CD4-positive, alpha-beta T cell treated with Interleukin-12 subunit alpha and Interleukin-12 subunit beta, for 1 hour (primary cell): ENCODE data around the gene DNAJC2.

ENCODE experiments used
- DNase-seq: peaks from one replicate; pipeline ENCODE4 v3.0.0-alpha.2; 2020

Gene DNAJC2, protein sequence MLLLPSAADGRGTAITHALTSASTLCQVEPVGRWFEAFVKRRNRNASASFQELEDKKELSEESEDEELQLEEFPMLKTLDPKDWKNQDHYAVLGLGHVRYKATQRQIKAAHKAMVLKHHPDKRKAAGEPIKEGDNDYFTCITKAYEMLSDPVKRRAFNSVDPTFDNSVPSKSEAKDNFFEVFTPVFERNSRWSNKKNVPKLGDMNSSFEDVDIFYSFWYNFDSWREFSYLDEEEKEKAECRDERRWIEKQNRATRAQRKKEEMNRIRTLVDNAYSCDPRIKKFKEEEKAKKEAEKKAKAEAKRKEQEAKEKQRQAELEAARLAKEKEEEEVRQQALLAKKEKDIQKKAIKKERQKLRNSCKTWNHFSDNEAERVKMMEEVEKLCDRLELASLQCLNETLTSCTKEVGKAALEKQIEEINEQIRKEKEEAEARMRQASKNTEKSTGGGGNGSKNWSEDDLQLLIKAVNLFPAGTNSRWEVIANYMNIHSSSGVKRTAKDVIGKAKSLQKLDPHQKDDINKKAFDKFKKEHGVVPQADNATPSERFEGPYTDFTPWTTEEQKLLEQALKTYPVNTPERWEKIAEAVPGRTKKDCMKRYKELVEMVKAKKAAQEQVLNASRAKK

DNA sequence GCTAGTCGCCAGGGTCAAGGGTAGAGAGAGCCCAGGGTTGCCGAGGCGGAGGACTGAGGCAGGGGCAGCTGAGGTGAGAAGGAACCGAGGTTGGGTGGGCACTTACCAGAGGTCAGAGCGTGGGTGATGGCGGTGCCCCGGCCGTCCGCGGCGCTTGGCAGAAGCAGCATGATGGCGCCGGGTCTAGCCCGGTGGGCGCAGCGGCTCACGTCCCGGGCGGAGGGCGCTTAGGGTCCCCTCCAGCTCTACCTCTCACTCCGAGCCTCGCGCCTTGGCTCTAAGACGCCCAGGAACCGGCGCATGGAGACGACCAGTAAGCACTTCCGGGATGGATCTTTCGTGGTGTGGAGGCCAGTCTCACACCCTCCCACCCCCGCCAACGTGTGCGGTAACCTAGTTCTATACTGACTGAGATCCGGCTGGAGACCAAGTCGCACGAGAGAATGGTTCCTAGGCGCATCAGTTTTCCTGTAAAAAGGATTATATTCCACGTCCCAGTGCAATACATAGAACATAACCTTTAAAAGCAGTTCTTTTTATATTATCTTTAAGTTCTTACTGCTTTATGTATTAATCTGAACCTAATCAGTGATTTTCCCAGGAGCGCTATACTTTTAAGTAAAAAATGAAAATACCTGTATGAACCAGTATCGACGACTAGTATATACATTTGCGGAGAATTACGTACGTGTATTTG, at the start of gene DNAJC2:
TSS of gene DNAJC2 (minus strand) at position 315 of the 697 bp plus-strand sequence. CDS start at position 170, 145 bp downstream.
- DNase-seq: peak; percentile 88

DNA sequence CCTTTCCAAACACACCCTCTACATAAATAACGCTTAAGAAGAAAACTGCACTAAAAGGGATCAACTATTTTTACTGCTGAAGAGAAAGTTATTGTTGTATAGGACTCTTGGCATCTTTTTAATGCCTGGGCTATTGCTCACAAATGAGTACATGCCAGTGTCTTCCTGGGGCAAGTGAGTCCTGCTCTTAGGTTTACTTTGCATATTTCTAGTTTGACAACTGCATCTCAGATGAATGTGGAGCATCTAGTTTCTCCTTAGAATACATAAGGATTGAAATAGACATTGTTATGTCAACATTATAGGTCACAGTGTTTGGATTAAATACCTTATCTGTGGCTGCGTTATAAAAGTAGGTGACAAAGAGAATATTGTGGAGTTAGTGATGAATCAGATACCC, 47.4 kb upstream of the DNAJC2 start:
- no peak for DNase-seq

DNA sequence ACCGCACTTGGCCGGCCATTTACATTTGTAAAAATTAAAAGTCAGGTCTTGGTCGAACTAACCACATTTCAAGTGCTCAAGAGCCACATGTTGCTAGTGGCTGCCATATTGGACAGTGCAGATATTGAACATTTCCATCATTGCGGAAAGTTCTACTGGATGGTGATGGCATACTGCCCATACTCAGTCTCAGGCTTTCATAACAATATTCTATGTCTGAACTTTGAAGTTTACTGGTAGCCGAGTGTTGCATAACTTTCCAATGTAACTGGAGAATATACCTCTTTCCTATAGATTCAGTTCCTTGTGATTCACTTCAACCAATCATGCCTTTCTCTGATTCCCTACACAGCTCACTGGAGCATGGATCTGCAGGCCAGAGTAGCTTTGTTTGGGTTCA, 46.6 kb upstream of the DNAJC2 start:
- no peak for DNase-seq

DNA sequence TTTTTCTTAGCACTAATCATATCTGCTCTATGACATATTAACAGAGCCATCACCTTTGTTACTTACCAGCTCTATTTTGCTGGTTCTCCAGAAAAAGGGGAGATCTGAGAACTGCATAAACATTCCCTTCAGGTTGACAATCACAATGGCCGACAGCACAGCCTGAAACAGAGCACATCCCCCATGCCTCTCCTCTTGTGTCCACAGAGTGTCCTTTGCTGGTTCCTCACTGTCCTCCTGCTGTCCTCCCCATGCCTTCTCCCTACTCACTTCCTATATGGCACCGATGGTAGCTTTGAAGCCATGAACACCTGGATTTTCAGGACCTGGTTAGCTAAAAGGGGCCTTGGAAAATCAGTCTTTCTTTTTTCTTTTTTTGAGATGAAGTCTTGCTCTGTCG, 44.7 kb upstream of the DNAJC2 start:
- no peak for DNase-seq

DNA sequence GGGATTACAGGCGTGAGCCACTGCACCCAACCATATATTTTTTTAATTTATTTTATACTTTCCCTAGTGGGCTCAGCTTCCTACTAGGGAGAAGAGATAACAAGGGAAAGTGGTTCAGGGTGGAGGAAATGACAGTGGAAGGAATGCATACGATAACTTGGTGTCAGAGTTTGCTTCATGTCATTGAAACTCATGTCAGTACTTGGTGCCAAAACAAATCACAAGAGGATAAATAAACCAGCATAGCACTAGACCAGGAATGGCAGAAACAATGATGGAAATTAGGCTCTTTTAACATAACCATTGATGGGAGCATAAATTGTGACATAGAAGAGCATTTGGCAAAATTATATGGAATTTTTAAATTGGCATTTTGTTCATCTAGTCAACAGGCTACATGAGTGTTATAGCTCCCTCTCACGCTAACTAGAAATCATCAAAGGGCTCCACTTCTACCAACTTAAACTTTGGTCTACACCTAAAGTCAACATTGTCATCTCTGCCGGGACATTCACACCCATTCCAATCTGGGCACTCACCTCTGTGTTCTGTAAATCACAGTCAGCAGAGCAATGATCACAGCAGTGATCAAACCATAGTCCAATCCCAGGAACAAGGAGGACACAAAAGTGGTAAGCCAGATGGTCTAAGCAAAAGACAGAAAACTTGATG, 44.0 kb upstream of the DNAJC2 start:
- no peak for DNase-seq

DNA sequence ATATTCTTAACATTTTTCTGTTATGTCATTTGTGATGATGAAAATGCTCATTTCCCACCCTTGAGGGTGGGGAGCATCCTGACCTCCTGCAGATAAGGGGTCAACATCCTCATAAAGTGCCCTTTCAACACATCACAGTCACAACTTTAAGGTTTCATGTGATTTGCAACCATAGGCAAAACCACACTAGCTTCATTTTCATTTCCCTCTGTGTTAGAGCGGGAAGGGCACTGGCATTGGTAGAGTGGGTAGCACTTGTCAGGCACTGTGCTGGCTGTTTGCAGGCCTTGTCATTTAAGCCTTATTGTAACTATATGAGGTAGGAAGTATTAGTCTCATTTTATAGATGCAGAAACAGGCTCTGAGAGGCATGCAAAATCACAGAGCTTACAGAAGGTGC, 42.7 kb upstream of the DNAJC2 start:
- no peak for DNase-seq

DNA sequence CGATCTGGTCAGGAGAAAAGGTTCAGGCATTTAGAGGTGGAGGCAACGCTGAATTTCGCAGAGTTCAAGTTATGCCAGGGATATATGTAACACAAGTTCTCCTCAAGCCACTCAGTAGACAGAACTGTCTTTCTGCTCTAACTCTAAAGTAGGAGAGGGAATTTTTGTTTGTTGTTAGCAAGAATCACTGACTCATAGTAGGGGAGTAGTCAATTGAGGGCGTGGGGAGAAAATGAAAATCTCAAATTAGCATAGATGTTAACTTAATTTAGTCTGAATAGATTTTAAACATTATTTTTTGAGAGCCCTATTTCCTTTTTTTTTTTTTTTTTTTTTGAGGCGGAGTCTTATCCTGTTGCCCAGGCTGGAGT, 37.5 kb upstream of the DNAJC2 start:
- DNase-seq: no peak

DNA sequence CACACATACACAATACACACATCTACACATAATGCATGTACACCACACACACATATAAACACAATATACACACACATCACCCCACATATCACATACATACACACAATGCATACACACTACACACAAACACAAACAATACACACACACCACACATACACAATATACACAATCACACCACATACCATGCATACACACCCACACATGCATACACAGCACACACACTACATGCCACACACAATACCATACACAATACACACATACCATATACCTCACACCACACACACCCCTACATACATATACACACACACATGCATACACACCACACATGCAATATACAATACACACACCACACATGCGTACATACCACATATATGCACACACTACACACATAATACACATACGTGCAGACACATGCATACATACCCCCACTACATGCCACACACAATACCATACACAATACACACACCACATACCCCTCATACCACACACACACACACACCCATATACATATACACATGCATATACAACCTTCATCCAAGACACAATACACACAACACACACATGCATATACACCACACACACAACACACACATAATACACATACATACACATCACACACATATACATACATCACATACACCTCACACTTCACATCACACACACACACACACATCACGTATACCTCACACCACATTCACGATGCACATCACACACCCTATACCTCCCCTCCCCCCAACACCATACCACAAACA, 36.9 kb upstream of the DNAJC2 start:
- no peak for DNase-seq

DNA sequence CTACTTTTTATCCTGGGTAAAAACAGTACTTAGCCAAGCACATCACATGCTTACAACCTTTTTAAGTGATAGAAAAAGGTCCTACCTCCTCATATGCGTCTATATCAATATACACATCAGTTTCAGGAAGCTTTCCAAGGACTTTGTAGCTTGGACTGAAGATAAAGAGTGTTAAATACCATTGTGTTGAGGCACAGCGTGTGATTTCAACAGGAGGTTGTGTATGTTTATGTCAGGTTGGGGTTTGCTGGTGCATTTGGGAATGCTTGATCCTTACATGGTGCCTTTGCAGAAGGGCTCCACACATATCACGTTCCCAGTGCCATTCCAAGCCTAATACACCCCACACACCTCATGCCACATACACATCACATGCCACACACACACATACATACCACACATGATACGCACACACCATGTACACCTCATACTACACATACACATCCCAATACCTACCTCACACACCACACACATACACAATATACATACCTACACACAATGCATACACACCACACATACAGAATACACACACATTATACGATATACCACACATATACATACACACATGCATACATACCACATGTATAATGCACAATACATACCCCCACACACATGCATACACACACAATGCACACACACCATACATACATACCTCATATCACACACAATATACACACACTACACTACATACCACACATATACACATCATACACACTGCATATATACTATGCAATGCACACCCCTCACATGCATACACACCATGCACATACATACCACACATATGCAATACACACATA, 36.0 kb upstream of the DNAJC2 start:
- DNase-seq: no peak

DNA sequence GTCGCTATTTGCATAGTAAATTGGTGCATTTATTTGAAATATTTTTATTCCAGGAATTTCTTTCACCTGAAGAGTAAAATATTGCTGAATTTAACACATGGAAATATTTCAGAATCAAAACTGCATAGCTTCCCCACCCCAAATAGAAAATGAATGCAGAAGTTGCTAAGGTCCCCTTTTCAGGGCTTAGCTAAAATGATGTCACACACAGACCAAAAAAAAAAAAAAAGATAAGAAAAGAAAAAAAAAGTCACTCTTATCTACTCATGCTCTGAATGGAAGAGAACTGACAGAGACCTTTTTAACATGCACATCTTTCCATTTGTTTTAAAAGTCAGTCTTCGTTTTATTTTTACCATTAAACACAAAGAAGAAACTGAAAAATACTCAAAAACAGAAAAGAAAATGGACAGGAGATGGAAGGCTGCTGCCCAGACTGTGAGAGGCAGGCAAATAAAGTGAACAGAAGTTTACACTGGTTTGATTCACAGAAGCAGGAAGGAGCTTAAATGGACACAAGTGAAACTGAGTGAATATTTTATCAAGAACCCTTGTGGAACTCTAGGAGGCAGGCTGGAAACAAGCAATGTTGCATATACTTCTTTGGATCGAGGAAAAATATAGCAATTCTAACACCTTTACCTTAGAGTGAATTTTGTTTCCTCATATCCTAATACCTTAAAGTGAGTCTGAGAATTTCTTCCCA, 34.9 kb upstream of the DNAJC2 start:
- no peak for DNase-seq

DNA sequence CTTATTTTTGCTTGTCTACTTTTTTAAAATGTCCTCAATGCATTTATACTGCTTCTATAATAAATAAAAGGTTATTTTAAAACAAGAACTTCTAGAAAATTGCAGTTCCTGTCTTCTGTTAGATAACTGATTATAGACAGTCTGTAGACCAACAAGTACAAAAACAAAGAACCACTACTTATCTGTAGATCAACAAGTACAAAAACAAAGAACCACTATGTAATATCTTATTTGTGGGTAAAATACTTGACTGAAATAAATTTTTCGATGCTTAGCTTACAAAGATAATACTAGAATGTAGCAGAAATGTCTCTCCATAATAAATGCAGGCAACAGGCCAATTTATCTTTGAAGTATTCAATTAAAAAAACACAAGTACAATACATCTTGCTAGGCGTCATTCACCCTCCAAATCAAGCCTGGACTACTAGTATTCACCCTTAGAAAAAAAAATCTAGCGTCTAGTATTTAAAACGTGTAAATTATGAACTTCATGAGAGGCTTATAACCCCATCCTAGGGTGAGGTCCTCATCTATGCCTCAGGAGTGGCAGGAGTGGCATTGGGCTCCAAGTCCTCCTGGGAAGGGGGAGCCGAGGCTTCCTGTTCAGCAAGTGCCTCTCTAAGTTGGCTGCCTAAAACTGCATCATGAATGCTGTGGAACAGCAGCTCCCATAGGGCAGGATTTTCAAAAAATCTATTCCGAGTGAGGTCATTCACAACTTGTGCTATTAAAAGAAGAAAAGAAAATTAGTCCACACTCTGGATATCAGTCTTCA, 29.5 kb upstream of the DNAJC2 start:
- DNase-seq: no peak

DNA sequence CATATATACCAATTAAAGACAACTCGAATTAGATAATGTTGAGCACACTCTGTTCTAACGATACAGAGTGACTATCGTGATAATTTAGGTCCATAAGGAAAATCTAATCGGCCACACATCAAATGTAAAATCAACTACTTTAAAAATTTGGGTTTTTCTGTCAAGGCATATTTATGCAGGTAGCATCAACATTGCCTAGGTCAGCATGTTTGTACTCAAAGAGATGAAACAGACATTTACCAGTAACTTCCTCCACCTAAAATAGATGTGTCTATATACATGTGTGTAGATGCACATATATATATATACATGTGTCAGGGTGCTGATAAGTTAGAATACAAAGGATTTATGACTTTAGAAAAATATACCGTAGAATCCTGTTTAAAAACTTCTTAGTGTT, 24.9 kb upstream of the DNAJC2 start:
- no peak for DNase-seq

DNA sequence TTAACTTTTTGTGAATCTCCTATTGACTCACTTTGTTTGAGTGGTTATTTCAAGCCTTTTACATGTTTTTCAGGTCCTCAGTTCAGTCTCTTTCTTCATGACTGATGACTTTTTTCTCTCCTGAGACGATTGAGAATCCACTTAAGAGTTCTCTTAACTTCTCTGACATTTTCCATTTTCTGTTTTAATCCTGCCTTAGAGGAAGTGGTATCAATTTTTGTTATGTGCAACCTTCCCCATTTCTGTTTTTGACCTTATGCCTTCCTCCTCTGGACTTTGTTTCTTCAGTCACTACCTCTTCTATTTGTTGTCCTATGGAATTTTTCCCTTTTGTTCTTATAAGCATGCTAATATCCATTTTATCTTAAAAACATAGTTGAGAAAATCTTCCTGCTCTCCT, 5.2 kb upstream of the DNAJC2 start:
- no peak for DNase-seq

DNA sequence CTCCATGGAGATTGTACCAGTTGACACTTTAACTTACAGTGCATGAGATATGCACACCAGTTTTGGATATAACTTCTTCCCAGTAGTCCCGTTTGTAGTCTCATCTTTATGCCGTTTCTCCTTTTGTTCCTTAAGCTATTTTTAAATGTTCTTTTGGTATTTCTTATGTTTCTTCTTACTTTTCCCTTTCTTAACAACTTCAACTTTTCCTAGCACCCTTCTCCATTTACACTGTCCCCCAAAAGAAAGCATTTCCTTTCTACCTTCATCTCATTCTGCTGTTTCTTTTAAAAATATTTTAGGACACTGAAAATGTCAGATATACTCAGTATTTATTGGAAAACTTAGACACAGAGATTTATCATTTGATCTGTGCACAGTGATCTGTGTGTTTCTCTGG, 4.4 kb upstream of the DNAJC2 start:
- DNase-seq: no peak

DNA sequence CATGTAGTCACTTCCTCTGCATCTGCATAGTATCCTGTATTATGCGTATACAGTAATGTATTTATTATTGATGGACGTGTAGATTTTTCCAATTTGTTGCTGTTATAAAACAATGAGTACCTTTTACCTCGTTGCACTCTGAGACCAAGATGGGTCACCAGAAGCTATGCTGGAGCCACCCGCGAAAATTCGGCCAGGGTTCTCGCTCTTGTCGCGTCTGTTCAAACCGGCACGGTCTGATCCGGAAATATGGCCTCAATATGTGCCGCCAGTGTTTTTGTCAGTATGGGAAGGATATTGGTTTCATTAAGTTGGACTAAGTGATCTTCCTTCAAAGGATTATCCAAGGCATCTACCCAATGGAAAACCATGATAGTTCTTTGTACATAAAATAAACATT, 3.9 kb upstream of the DNAJC2 start:
- peak; percentile 15 for DNase-seq

DNA sequence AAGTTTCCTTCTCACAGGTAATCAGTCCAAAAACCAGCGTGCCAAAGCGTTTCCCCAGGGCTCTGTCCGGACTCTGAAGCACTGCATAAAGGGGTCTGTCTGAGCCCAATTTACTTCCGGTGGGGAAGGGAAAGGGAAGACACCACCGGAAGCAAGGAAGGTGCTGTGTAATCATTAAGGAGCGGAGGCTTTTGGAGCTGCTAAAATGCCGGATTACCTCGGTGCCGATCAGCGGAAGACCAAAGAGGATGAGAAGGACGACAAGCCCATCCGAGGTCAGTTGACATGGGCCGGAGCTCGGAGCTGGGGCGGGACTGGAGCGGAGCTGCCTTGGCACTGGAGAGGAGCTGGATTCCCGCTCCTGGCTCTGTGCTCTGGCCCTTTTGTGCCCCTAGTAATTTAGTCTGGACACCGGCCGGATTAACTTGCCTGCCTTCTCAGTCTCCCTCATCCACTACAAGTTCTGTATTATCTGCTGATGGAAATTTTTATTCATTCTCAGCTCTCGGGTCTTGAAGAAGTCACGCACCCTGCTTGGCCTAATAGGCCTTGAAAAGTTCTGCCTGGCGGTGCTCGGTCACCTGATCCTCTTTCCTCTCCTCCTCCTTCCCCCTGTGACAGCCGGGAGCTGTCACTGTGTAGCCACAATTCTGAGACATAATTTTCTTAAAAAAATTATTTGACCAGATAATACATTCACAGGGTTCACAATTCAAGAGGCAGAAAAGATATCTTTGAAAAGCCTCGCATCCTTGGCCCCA, 3.1 kb upstream of the DNAJC2 start, which contains the start of gene PSMC2:
TSS of gene PSMC2 (plus strand) at position 137 of the 761 bp plus-strand sequence. CDS start at position 206, 69 bp downstream.
- peak; percentile 90 for DNase-seq

DNA sequence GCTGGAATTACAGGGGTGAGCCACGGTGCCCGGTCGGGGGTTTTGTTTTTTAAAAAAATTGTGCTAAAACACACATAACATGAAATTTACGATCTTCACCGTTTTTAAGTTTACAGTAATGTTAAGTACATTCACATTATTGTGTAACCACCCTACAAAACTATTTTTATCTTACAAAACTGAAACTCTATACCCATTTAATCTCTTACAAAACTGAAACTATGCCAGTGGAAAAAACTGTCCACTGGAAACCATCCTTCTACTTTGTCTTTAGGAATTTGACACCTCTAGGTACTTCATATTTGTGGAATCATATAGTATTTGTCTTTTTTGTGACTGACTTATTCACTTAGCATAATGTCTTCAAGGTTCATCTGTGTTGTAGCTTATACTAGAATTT, 1.8 kb upstream of the DNAJC2 start:
- DNase-seq: no peak

DNA sequence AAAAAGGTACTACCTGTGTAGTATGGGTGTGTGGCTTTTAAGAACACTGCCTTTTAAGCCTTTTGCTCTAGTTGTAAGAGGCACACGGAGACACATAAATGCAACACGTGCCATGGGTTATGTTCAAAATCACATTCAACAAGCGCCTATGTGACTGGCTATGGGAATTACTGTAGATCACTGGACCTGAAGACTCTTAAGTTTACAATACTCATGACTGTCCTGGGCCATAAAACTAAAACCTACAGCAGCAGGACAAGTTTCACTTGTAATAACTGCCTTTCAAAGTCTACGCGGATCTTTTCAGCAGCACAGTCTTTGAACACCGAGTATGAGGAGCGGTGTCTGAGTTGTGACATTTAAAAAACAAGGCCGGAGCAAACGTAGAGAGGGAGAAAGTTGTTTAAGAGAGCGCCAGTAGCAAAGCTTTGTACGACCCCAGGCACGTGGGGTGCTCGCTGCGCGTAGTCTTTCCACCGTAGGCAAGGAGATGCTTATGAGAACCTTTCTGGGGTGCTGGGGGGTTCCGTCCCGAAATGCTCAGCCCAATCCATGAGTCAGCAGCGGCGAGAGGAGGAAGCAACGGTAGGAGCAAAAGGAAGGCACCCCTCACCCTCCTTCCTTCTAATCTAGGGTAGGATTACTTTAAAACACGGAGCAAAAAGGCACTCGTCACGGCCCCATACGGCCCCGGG, 662 bp downstream of the DNAJC2 start:
- DNase-seq: peak; percentile 35

DNA sequence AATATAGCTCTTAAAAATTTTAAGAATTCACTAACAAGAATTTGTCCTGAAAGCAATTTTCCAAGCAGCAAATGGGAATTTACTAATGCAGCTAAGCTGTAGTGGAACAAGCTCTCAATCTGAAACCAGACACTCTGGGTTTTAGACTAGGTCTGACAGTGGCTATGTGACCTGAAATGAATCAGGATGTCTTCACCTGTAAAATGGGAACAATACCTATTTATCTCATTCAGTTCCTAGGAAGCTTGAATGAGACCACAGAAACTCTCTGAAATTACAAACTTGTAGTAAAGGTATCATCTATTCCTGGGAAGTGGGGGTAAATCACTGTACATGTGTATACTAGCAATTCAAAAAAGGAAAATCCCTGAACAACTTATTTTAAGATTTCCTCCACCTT, 1.2 kb downstream of the DNAJC2 start:
- DNase-seq: no peak
